Mammary microvascular endothelial cell (primary cell): ENCODE measurements around the gene ANKRD63. TPM values are rescaled to one million over a fixed set of nuclear protein-coding genes. Genes with fewer than 3 reads are reported as not detected.

Experiments
- total RNA-seq: library from RNA; depleted of rRNA; stranded (reverse); fragments of >200 nt; gene quantifications from 2 replicates; pipeline ENCODE4 v1.2.3, GENCODE V29; 2015

The ANKRD63 gene
- total RNA-seq, result not detected in 2 replicates

GRCh38 chr15:40282869-40283614, at the start of gene ANKRD63:
Gene ANKRD63, minus strand, starts transcription at chr15:40283064. Its CDS starts 478 bp downstream, at chr15:40282586.

DNA sequence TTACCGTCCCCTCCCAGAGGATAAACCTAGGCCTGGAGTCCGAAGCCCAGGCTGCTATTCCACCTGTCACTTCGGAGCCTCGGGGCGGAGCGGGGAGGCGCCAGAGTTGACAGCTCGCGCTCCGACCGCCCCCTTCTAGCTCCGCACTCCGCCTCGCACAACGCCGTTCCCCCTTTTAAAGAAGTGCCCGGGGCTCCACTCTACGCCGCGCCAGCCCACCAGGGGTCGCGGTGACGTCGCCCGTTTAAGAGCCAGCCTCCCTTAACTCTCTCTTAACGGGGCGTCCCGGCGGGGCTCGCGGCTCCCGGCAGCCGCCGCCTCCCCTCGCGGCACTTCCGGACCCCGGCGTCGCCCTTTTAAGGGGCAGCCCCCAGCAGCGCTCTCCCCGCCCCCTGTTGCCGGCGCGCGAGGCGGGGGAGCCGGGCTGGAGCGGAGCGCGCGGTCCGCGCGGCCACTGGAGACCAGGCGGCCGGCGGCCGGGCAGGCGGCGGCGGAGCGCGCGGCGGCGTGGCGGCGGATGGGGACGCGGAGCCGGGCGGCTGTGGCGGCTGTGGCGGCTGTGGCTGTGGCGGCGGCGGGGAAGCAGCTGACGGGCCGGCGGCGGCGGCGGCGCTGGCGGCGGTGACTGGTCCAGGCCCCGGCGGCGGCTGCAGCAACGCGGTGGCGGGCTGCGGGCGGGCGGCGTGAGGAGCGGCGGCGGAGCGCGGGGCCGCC, 40.5 kb upstream of the ANKRD63 start, which contains the start of gene INAFM2:
INAFM2 (plus strand) TSS at position 454 of the 714 bp plus-strand sequence. CDS start 364 bp downstream, outside the sequence.

DNA sequence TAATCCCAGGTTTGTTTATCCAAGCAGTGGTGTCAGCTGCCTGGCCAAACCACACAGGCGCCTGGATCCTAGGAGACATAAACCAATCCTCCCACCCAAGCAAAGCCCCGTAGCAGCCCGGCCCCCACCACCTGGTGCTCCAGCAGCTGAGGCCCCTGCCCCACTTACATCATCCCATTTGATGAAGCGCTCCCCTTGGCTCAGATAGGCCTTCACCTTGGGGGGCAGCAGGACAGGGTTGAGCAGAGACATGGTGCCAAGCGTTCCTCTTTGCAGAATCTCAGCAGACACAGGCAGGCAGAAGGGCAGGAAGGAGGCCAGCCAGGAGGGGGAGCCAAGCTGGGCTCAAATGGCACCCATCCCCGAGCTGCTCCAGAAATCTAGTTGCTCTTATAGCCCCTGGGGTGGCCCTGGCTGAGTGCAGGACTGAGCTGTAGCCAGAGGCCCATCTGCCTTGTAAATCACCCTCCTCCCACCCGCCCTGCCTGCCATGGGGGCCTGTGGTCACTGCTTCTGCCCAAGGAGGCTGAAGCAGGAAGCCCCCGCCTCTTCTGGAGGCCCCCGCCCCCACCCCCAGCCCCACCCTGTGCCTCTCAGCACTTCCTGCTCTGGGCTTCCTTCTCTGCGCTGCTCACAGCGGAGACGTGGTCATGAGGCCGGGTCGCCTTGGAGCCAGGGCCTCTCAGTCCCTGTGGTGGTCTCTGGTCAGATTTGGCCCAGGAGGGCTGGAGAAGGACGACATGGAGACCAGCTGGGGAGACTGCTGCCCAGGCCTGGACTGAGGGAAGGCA, 24.8 kb upstream of the ANKRD63 start, which contains the start of gene PLCB2:
PLCB2 (minus strand) TSS at position 515 of the 791 bp plus-strand sequence; CDS start at position 252, 263 bp downstream.

GRCh38 chr15:40238532-40239403, 44.1 kb downstream of the ANKRD63 start, which contains the start of gene PAK6:
Gene PAK6, plus strand, starts transcription at chr15:40239063. Its CDS starts 25,723 bp downstream, at chr15:40264786.

Other genes starting within 250 kb of the ANKRD63 start
- gene SRP14, start 243.9 kb downstream of the ANKRD63 start, total RNA-seq, result 352 and 357 TPM in 2 replicates
- gene BMF, start 174.2 kb downstream of the ANKRD63 start, total RNA-seq, result 4.5 and 5.7 TPM in 2 replicates
- 38.7 and 51.1 TPM in 2 replicates for gene BUB1B, start 122.0 kb downstream of the ANKRD63 start, total RNA-seq
- gene PAK6, start 44.0 kb downstream of the ANKRD63 start, total RNA-seq, result 0.20 TPM in 1 of 2 replicates, not detected in the other
- gene PLCB2, start 24.9 kb upstream of the ANKRD63 start, total RNA-seq, result 2.2 and 3.0 TPM in 2 replicates
- gene INAFM2, start 40.6 kb upstream of the ANKRD63 start, total RNA-seq, result 17.3 and 21.2 TPM in 2 replicates
- 6.3 and 7.7 TPM in 2 replicates for gene CCDC9B, start 57.9 kb upstream of the ANKRD63 start, total RNA-seq
- gene PHGR1, start 68.0 kb upstream of the ANKRD63 start, total RNA-seq, result not detected in 2 replicates
- gene DISP2, start 75.2 kb upstream of the ANKRD63 start, total RNA-seq, result 0.13 and 0.39 TPM in 2 replicates
- gene KNSTRN, start 99.7 kb upstream of the ANKRD63 start, total RNA-seq, result 57.8 and 74.7 TPM in 2 replicates
- 40.7 and 41.9 TPM in 2 replicates for gene IVD, start 122.7 kb upstream of the ANKRD63 start, total RNA-seq
- gene BAHD1, start 157.9 kb upstream of the ANKRD63 start, total RNA-seq, result 12.9 and 13.5 TPM in 2 replicates
- 28.9 and 34.7 TPM in 2 replicates for gene CHST14, start 187.9 kb upstream of the ANKRD63 start, total RNA-seq